K562 (cell line): ENCODE data around the gene SNX18. TPM values are rescaled to one million over a fixed set of nuclear protein-coding genes. Genes with fewer than 3 reads are reported as not detected.
A peak's percentile ranks its signal among the peaks of the same experiment; 100 is the strongest.

Source experiments
- ATAC-seq: fragments of 200-7000 bp; cut with Tn5 transposase; 3 replicates; pipeline ENCODE4 v1.9.1; 2020; ENCODE audit warnings: moderate library complexity
- BruUV-seq: library from RNA; stranded (reverse); fragments of 400-500 nt; replicated peaks from 2 replicates; lab custom pipeline; 2021; lab: Mats Ljungman, UMichigan
- CTCF ChIA-PET: fragments of 300-600 bp; formaldehyde crosslinking; extraction: SDS; loops from one replicate; lab custom pipeline; 2021; ENCODE audit warnings: low intra/inter-chr PET ratio; lab: Yijun Ruan, JAX
- POLR2A ChIA-PET: fragments of 300-600, 350-650 bp; sonication (Branson Sonifier 250); formaldehyde crosslinking; extraction: SDS; loops from one replicate; lab custom pipeline; 2021; ENCODE audit warnings: antibody characterized with exemption, inconsistent platforms; lab: Yijun Ruan, JAX
- DNase-seq, 4 experiments: peaks; one replicate each; pipeline versions ENCODE4 v3.0.0 to v3.0.0-alpha.2; 2011 to 2018; ENCODE audit warnings: low spot score in 3 of 4, mixed read lengths in 3 of 4; ENCODE audit errors: extremely low read depth in 1 of 4
- FAIRE-seq: peaks from 2 replicates; lab custom pipeline; 2011; peaks lifted over from hg19 to GRCh38; lab: Jason Lieb, UNC
- H2AFZ ChIP-seq: 2 replicates; pipeline ENCODE4 v1.6.0; 2011; ENCODE audit warnings: low read depth, low read length, control low read depth, inconsistent platforms
- H3K27ac ChIP-seq: fragments of 200-600 bp; 3 replicates; pipeline ENCODE4 v1.8.0; 2011; ENCODE audit warnings: low read depth, mild to moderate bottlenecking, control low read depth, inconsistent platforms, low read length, moderate library complexity, mixed read lengths; ENCODE audit errors: extremely low read depth
- H3K27me3 ChIP-seq, 2 experiments: fragments of 300-600 bp in 1 of 2; 2 replicates in 1 of 2; 3 replicates in 1 of 2; pipeline versions ENCODE4 v1.6.0 to v1.8.0; 2011; ENCODE audit warnings: inconsistent platforms in 2 of 2, low read length in 2 of 2, mild to moderate bottlenecking in 1 of 2, mixed read lengths in 1 of 2, moderate library complexity in 1 of 2; ENCODE audit not compliant: control insufficient read depth in 2 of 2, insufficient read depth in 2 of 2
- H3K36me3 ChIP-seq: fragments of 300-600 bp; 3 replicates; pipeline ENCODE4 v1.8.0; 2011; ENCODE audit warnings: mild to moderate bottlenecking, low read length, inconsistent platforms; ENCODE audit not compliant: control insufficient read depth, insufficient read depth
- H3K4me1 ChIP-seq, 2 experiments: fragments of 200-600 bp in 1 of 2; replicated peaks in 1 of 2; 2 replicates in 1 of 2; 3 replicates in 1 of 2; pipeline versions ENCODE4 v1.5.1 to v1.8.0; 2011; ENCODE audit warnings: inconsistent platforms in 2 of 2, low read length in 2 of 2, mild to moderate bottlenecking in 1 of 2, mixed read lengths in 1 of 2, moderate library complexity in 1 of 2; ENCODE audit not compliant: control insufficient read depth in 2 of 2, insufficient read depth in 2 of 2
- H3K4me2 ChIP-seq: 2 replicates; pipeline ENCODE4 v1.6.1; 2011; ENCODE audit warnings: low read length, control low read depth, inconsistent platforms, mixed read lengths; ENCODE audit not compliant: insufficient read depth
- H3K4me3 ChIP-seq: fragments of 200-600 bp; sonication (generic), shearing (Covaris generic); 2 replicates; pipeline ENCODE4 v1.5.1; 2016; ENCODE audit warnings: control low read depth, inconsistent platforms
- H3K79me2 ChIP-seq: fragments of 200-600 bp; 3 replicates; pipeline ENCODE4 v1.8.0; 2011; ENCODE audit warnings: low read length, inconsistent platforms; ENCODE audit not compliant: control insufficient read depth, insufficient read depth
- H3K9ac ChIP-seq, 2 experiments: 2 replicates each; pipeline versions ENCODE4 v1.6.0 to v1.6.1; 2011; ENCODE audit warnings: low read depth in 2 of 2, low read length in 2 of 2, control low read depth in 1 of 2, inconsistent platforms in 1 of 2, mild to moderate bottlenecking in 1 of 2, mixed read lengths in 1 of 2; ENCODE audit not compliant: insufficient read depth in 1 of 2
- H3K9me1 ChIP-seq: one replicate; pipeline ENCODE4 v1.6.0; 2011; ENCODE audit warnings: inconsistent platforms, mild to moderate bottlenecking, low read length, moderate library complexity; ENCODE audit not compliant: control insufficient read depth, insufficient read depth
- H3K9me3 ChIP-seq: replicated peaks from 2 replicates; pipeline ENCODE4 v1.5.1; 2011; ENCODE audit warnings: low read depth, low read length, inconsistent platforms; ENCODE audit not compliant: control insufficient read depth, insufficient read depth
- H4K20me1 ChIP-seq: replicated peaks from 2 replicates; pipeline ENCODE4 v1.6.1; 2011; ENCODE audit warnings: low read length, inconsistent platforms, mixed read lengths; ENCODE audit not compliant: control insufficient read depth, insufficient read depth
- CBFA2T3 ChIP-seq: fragments of 450-650 bp; IDR thresholded peaks from 2 replicates; pipeline ENCODE4 v1.6.1; 2017
- TAF9B ChIP-seq: fragments of 450-650 bp; IDR thresholded peaks from 2 replicates; pipeline ENCODE4 v1.6.1; 2018; ENCODE audit warnings: mild to moderate bottlenecking; ENCODE audit not compliant: partially characterized antibody
- TRIM28 ChIP-seq: fragments of 450-650 bp; IDR thresholded peaks from 2 replicates; pipeline ENCODE4 v1.6.1; 2017
- ZNF143 ChIP-seq: sonication (generic); formaldehyde crosslinking; IDR thresholded peaks from 2 replicates; pipeline ENCODE4 v1.9.0; 2022; ENCODE audit warnings: mild to moderate bottlenecking, missing genetic modification reagents
- ZNF408 ChIP-seq: fragments of 250-450 bp; sonication (Bioruptor Pico); IDR thresholded peaks from 2 replicates; pipeline ENCODE4 v1.4.0; 2020; ENCODE audit warnings: low read depth, mild to moderate bottlenecking, moderate library complexity
- ZZZ3 ChIP-seq: fragments of 450-650 bp; IDR thresholded peaks from 2 replicates; pipeline ENCODE4 v1.6.1; 2016; ENCODE audit warnings: antibody characterized with exemption, mild to moderate bottlenecking, moderate library complexity
- in situ Hi-C: fragments of 300-500 bp; cut with MboI; formaldehyde crosslinking; loops from 4 replicates; pipeline ENCODE4 v1.15.0; 2018; ENCODE audit warnings: inconsistent platforms, mixed read lengths
- intact Hi-C: fragments of 100-400 bp; cut with micrococcal nuclease; formaldehyde crosslinking; loops from 2 replicates; pipeline ENCODE4 v1.14.2; 2022
- polyA plus RNA-seq, 8 experiments: library from polyadenylated mRNA; depleted of rRNA in 4 of 8; stranded (reverse) in 5 of 8; unstranded in 3 of 8; fragments of >200 nt; fragmentation: Nextera tagmentation in 2 of 8; fragmentation: Illumina TruSeq in 1 of 8; extraction: Ambion mirVana in 2 of 8; extraction: Trizol in 1 of 8; gene quantifications; 2 replicates each; pipeline versions ENCODE4 v1.2.1 to v1.2.3, GENCODE V29; 2011 to 2014; ENCODE audit warnings: inconsistent platforms in 1 of 8, missing spikeins in 1 of 8
- total RNA-seq, 7 experiments: library from RNA; depleted of rRNA in 6 of 7; stranded (reverse); fragments of >200 nt in 6 of 7; fragmentation: Illumina TruSeq in 2 of 7; extraction: Trizol in 2 of 7; gene quantifications; 2 replicates each; pipeline versions ENCODE4 v1.2.1 to v1.2.3, GENCODE V29; 2011 to 2021; ENCODE audit warnings: low replicate concordance in 1 of 7
- TF ChIP-seq, protein P1 (sequence below), 3 experiments: IDR thresholded peaks in 2 of 3; conservative IDR thresholded peaks in 1 of 3; 2 replicates each; pipeline ENCODE4 v1.5.1; 2011 to 2012; ENCODE audit warnings: low read length in 3 of 3, mild to moderate bottlenecking in 3 of 3, control low read depth in 2 of 3, improper control_type of control experiment in 1 of 3, inconsistent platforms in 1 of 3, low read depth in 1 of 3, mixed read lengths in 1 of 3, moderate library complexity in 1 of 3; ENCODE audit not compliant: insufficient read depth in 2 of 3
- TF ChIP-seq, protein P2 (sequence below), 2 experiments: fragments of 450-650 bp; conservative IDR thresholded peaks; 2 replicates each; pipeline ENCODE4 v1.6.1; 2017; ENCODE audit warnings: mild to moderate bottlenecking in 2 of 2, moderate library complexity in 2 of 2
- TF ChIP-seq, protein P3 (sequence below): sonication (generic); formaldehyde crosslinking; IDR thresholded peaks from 2 replicates; pipeline ENCODE4 v1.8.0; 2022; ENCODE audit warnings: missing genetic modification reagents, mild to moderate bottlenecking, moderate library complexity, borderline replicate concordance
- TF ChIP-seq, protein P4 (sequence below), 2 experiments: fragments of 450-650 bp; IDR thresholded peaks; 2 replicates each; pipeline ENCODE4 v1.6.1; 2016; ENCODE audit warnings: mild to moderate bottlenecking in 2 of 2, borderline replicate concordance in 1 of 2, low read depth in 1 of 2, moderate library complexity in 1 of 2

Gene SNX18
- total and polyA plus RNA-seq, 9 of the 15 experiments (the other 6 are each of a cell fraction or from before 2014, with no cell fraction given): 2.3 to 8.8 (median 6.0) TPM

DNA sequence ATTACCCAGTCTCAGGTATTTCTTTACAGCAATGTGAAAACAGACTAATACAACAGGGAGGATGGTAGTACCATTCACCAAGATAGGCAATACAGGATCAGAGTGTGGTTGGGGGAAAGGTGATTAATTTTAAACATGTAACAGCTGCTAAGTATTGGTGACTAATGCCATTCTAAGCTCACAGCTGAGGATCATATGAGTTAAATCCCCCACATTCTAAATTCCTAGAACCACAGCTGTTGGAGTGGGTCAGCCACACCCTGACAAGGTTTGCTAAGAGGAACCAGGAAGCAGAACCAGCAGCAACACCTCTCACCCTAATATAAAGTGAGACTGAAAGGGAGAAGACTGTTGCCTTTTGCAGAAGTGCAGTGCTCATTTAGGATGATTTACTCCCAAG lies 37.3 kb upstream of the SNX18 start:
- Histone ChIP-seq H4K20me1 (no peaks in the 10 kb centered on the region), H3K9me1 (no peaks in the 10 kb centered on the region), H3K4me3 (no peak overlapping the region), H3K9ac (no peak overlapping the region), H3K79me2 (no peaks in the 10 kb centered on the region), H3K36me3 (no peaks in the 10 kb centered on the region), H3K4me2 (no peak overlapping the region), H2AFZ (no peak overlapping the region), H3K27me3 (no peaks in the 10 kb centered on the region), H3K27ac (no peak overlapping the region), H3K9me3 (no peaks in the 10 kb centered on the region), H3K4me1 (no peaks in the 10 kb centered on the region; a peak in 2 of 5 replicates)
- in situ Hi-C loops: loop anchor here (10.0 to 25.0 kb wide), 2 partner anchors 225 to 1043 kb away; no protein-coding TSS in a partner anchor
- intact Hi-C loops: no loop called here
- DNase-seq (no peak), ATAC-seq (no peak), FAIRE-seq (no peak)
- no TSS peak for BruUV-seq
- ChIA-PET CTCF (no interaction called here), POLR2A (interaction anchor here (1.3 kb wide), 1 partner anchor 165 kb away, joined by 3 read pairs; no protein-coding TSS in a partner anchor)
- no peak for TF ChIP-seq CBFA2T3
- TF ChIP-seq TAF9B: peak; percentile 74
- TF ChIP-seq TRIM28: no peak
- TF ChIP-seq ZNF143 (CRISPR knock-in tag): no peak
- TF ChIP-seq, protein P1, sequence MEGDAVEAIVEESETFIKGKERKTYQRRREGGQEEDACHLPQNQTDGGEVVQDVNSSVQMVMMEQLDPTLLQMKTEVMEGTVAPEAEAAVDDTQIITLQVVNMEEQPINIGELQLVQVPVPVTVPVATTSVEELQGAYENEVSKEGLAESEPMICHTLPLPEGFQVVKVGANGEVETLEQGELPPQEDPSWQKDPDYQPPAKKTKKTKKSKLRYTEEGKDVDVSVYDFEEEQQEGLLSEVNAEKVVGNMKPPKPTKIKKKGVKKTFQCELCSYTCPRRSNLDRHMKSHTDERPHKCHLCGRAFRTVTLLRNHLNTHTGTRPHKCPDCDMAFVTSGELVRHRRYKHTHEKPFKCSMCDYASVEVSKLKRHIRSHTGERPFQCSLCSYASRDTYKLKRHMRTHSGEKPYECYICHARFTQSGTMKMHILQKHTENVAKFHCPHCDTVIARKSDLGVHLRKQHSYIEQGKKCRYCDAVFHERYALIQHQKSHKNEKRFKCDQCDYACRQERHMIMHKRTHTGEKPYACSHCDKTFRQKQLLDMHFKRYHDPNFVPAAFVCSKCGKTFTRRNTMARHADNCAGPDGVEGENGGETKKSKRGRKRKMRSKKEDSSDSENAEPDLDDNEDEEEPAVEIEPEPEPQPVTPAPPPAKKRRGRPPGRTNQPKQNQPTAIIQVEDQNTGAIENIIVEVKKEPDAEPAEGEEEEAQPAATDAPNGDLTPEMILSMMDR (IDR thresholded peaks at IDR 0.05 in 2 of 3, conservative IDR thresholded peaks at IDR 0.05 in 1 of 3; ENCODE audit: insufficient read depth in 2 of 3, low read depth in 1 of 3, low read length in 3 of 3): no peak
- TF ChIP-seq, protein P2, sequence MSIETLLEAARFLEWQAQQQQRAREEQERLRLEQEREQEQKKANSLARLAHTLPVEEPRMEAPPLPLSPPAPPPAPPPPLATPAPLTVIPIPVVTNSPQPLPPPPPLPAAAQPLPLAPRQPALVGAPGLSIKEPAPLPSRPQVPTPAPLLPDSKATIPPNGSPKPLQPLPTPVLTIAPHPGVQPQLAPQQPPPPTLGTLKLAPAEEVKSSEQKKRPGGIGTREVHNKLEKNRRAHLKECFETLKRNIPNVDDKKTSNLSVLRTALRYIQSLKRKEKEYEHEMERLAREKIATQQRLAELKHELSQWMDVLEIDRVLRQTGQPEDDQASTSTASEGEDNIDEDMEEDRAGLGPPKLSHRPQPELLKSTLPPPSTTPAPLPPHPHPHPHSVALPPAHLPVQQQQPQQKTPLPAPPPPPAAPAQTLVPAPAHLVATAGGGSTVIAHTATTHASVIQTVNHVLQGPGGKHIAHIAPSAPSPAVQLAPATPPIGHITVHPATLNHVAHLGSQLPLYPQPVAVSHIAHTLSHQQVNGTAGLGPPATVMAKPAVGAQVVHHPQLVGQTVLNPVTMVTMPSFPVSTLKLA (conservative IDR thresholded peaks at IDR 0.05): no peak
- TF ChIP-seq ZZZ3: no peak
- TF ChIP-seq ZNF408 (CRISPR knock-in tag): no peak
- TF ChIP-seq, protein P3, sequence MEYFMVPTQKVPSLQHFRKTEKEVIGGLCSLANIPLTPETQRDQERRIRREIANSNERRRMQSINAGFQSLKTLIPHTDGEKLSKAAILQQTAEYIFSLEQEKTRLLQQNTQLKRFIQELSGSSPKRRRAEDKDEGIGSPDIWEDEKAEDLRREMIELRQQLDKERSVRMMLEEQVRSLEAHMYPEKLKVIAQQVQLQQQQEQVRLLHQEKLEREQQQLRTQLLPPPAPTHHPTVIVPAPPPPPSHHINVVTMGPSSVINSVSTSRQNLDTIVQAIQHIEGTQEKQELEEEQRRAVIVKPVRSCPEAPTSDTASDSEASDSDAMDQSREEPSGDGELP (CRISPR knock-in tag): peak; percentile 54; the same call in 1 of the 2 replicates
- TF ChIP-seq, protein P4, sequence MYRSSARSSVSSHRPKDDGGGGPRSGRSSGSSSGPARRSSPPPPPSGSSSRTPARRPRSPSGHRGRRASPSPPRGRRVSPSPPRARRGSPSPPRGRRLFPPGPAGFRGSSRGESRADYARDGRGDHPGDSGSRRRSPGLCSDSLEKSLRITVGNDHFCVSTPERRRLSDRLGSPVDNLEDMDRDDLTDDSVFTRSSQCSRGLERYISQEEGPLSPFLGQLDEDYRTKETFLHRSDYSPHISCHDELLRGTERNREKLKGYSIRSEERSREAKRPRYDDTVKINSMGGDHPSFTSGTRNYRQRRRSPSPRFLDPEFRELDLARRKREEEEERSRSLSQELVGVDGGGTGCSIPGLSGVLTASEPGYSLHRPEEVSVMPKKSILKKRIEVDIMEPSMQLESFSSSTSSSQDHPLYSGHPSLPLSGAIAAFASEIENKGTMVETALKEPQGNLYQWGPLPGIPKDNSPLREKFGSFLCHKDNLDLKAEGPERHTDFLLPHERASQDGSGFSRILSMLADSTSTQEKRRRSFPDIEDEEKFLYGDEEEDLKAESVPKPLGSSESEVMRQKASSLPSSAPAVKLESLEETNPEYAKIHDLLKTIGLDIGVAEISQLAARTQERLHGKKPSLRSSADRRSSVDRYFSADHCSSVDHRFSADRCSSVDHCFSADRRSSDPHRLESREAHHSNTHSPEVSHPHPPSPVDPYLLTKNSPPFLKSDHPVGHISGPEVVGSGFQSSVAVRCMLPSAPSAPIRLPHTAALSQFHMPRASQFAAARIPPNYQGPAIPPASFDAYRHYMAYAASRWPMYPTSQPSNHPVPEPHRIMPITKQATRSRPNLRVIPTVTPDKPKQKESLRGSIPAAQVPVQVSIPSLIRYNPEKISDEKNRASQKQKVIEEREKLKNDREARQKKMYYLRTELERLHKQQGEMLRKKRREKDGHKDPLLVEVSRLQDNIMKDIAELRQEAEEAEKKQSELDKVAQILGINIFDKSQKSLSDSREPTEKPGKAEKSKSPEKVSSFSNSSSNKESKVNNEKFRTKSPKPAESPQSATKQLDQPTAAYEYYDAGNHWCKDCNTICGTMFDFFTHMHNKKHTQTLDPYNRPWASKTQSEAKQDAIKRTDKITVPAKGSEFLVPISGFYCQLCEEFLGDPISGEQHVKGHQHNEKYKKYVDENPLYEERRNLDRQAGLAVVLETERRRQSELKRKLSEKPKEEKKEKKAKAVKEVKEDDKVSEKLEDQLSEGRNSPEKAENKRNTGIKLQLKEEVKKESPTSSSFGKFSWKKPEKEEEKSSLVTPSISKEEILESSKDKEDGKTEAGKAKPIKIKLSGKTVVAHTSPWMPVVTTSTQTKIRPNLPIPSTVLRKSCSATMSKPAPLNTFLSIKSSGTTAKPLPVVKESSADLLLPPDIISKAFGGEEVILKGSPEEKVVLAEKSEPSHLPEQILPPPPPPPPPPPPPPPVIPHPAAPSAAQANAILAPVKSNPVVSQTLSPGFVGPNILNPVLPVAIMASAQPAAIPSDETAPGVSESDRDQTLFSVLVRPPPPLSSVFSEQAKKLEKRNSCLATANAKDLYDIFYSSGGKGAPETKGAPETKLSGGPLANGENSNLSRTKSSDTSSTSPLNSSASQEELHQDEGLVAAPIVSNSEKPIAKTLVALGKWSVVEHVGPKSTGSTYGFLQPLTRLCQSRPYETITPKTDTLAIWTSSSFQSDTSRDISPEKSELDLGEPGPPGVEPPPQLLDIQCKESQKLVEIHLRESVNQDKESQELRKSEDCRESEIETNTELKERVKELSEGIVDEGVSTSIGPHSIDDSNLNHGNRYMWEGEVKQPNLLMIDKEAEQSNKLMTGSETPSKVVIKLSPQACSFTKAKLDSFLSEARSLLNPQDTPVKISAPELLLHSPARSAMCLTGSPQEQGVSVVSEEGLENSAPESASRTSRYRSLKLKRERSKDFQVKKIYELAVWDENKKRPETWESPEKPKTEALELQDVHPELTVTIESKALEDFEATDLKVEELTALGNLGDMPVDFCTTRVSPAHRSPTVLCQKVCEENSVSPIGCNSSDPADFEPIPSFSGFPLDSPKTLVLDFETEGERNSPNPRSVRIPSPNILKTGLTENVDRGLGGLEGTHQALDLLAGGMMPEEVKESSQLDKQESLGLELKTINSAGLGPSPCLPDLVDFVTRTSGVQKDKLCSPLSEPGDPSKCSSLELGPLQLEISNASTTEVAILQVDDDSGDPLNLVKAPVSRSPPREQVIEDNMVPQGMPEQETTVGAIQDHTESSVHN (IDR thresholded peaks at IDR 0.05; ENCODE audit: borderline replicate concordance in 1 of 2, low read depth in 1 of 2): peak in 1 of 2 experiments; percentile 59; a peak in 1 of 4 replicates
